ENCODE measurements around the gene KRT32.

GRCh38 chr17:41492771-41493170 is 25.6 kb upstream of the KRT32 start:
- no peak for TF ChIP-seq CTCF (IDR thresholded peaks at IDR 0.05 in 4 of 5, conservative IDR thresholded peaks at IDR 0.05 in 1 of 5)
- TF ChIP-seq POLR2A (IDR thresholded peaks at IDR 0.05): no peak
